NCI-H226 (cell line): Measurements from ENCODE around the gene NUCB1.
"Not testable (repeated sequence)": the region's sequence is repeated elsewhere in the genome, so short reads cannot be mapped to it uniquely, and the experiment has no call there.

Source experiments
- DNase-seq: peaks from one replicate; pipeline ENCODE4 v3.0.0-alpha.2; 2015

Gene NUCB1

DNA sequence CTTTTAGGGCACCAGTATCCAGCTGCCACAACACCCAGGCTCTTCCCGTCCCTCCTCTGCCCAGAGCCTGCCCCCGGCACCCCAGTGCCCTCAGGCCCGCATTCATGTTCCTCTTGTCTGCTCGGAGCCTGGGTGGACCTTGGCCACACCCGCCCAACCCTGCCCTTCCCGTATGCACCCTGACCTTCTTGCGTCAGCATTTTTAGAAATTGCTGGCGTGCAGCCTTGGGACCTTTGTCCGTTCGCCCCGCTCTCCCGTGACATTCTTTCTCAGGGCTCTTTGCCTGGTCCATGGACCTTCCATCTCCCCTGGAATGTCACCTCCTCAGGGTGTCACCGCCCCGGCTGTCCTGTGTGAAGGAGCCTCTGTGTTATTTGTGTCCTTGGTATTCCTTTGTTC, 7.6 kb downstream of the NUCB1 start:
- DNase-seq = no peak

DNA sequence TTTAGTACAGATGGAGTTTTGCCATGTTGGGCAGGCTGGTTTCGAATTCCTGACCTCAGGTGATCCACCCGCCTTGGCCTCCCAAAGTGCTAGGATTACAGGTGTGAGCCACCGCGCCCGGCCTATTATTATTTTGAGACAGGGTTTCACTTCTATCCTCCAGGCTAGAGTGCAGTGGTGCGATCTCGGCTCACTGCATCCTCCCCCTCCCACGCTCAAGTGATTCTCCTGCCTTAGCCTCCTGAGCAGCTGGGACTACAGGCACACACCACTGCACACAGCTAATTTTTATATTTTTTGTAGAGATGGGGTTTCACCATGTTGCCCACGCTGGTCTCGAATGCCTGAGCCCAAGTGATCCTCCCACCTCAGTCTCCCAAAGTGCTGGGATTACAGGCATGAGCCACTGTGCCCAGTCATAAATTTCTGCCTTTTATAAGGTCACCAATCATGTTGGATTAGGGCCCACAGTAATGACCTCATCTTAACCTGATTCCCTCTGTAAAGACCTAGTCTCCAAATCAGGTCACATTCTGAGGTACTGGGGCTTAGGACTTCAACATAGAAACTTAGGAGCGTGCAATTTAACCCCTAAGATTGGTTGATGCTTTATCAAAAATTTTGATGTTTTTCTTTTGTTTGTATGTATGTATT, 9.4 kb downstream of the NUCB1 start:
- DNase-seq = not testable (repeated sequence)

GRCh38 chr19:48910803-48911202, 10.7 kb downstream of the NUCB1 start:
- no peak for DNase-seq

- no peak for DNase-seq
Measured at GRCh38 chr19:48913114-48913889, 13.2 kb downstream of the NUCB1 start.

DNA sequence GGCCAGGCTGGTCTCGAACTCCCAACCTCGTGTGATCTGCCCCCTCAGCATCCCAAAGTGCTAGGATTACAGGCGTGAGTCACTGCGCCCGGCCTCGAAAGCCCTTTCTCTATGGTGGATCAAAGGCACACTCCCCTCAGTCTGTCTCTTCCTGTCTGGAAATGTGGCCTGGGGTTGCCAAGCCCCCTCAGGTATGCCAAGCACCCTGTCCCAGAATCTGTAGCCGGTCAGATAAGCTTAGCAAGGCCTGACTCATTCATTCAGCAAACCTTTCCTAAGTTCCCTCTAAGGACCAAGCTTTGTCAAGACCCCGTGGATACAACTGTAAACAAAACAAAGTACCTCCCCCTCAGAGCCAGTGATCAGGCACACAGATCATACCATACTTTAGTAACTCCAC, 14.1 kb downstream of the NUCB1 start:
- no peak for DNase-seq

DNA sequence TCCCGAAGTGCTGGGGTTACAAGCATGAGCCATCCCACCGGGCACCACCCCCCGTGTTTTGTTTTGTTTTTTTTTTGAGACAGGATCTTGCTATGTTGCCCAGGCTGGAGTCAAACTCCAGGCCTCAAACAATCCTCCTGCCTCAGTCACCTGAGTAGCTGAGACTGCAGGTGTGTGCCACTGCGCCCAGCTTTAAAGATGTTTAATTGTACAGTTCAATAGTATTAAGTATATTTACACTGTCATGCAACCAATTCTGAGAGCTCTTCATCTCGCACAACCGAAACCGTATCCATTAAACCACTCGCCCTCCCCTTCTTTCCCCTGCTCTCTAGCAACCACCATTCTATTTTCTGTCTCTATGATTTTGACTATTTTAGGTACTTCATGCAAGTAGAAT, 15.6 kb downstream of the NUCB1 start:
- no peak for DNase-seq

GRCh38 chr19:48918071-48918470, 18.0 kb downstream of the NUCB1 start:
- DNase-seq = no peak

DNA sequence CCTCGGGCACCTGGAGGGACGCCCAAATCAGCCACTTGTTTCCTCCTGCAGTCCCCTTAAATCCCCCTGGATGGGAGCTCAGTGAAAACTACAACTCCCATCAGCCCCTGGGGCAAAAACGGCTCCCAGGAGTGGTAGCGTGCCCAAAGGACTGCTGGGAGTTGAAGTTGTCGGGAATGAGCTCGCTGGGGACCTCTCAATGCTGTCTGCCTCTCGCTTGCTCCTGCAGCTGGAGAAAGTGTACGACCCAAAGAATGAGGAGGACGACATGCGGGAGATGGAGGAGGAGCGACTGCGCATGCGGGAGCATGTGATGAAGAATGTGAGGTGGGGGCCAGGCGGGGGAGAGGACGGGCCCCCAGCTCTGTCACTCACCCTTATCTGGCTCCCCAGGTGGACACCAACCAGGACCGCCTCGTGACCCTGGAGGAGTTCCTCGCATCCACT, 18.7 kb downstream of the NUCB1 start:
- no peak for DNase-seq

DNA sequence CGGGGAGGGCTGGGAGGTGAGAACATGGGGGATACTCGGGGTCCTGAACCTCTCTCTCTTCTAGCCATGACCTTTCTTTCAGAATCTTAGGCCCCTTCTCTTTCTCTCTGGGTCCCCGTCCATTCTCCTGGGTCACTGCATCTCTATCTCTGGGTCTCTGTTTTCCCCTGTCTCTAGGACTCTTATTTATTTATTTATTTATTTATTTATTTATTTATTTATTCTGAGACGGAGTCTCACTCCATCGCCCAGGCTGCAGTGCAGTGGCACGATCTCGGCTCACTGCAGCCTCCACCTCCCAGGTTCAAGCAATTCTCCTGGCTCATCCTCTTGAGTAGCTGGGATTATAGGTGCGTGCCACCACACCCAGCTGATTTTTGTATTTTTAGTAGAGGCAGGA, 19.2 kb downstream of the NUCB1 start:
- not testable (repeated sequence) for DNase-seq

DNA sequence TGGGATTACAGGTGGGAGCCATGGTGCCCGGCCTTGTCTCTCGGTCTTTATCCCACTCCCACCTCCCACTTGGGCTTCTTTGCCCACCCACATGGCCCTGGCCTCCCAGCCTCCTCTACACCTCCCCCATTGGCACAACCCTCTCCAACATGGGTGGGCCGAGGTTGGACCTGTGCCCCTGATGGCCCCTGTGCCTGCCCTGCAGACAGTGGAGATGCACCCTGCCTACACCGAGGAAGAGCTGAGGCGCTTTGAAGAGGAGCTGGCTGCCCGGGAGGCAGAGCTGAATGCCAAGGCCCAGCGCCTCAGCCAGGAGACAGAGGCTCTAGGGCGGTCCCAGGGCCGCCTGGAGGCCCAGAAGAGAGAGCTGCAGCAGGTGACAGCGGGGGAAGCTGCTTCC, 20.8 kb downstream of the NUCB1 start:
- DNase-seq = no peak

GRCh38 chr19:48921721-48922500, 21.8 kb downstream of the NUCB1 start:
- DNase-seq = no peak

DNA sequence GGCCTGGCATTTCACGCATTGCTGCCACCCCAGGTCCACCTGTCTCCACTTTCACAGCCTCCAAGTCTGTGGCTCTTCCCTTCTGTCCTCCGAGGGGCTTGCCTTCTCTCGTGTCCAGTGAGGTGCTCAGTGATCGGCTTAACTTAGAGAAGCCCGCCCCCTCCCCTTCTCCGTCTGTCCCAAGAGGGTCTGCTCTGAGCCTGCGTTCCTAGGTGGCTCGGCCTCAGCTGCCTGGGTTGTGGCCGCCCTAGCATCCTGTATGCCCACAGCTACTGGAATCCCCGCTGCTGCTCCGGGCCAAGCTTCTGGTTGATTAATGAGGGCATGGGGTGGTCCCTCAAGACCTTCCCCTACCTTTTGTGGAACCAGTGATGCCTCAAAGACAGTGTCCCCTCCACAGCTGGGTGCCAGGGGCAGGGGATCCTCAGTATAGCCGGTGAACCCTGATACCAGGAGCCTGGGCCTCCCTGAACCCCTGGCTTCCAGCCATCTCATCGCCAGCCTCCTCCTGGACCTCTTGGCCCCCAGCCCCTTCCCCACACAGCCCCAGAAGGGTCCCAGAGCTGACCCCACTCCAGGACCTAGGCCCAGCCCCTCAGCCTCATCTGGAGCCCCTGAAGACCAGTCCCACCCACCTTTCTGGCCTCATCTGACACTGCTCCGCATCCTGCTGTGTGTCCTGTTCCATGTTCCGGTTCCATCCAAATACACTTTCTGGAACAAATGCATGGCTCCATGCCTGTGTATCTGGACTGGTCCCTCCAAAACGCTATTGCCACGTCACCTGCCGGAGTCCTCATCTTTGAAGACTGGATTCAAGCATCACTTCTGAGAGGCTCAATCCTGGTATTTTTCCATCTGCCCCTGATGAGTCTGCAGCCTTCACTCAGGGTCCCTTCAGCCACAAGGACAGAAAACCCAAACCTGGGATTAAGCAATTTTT, 22.7 kb downstream of the NUCB1 start:
- DNase-seq = no peak

GRCh38 chr19:48925240-48925843, 25.2 kb downstream of the NUCB1 start:
- DNase-seq = peak; percentile 83

DNA sequence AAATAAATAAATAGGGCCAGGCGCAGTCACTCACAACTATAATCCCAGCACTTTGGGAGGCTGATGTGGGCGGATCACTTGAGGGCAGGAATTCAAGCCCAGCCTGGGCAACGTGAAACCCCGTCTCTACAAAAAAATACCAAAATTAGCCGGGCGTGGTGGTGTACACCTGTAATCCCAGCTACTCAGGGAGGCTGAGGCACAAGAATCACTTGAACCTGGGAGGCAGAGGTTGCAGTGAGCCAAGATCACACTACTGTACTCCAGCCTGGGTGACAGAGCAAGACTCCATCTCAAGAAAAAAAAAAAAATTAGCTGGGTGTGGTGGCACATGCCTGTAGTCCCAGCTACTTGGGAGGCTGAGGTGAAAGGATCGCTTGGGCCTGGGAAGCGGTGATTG, 25.8 kb downstream of the NUCB1 start:
- DNase-seq = not testable (repeated sequence)

DNA sequence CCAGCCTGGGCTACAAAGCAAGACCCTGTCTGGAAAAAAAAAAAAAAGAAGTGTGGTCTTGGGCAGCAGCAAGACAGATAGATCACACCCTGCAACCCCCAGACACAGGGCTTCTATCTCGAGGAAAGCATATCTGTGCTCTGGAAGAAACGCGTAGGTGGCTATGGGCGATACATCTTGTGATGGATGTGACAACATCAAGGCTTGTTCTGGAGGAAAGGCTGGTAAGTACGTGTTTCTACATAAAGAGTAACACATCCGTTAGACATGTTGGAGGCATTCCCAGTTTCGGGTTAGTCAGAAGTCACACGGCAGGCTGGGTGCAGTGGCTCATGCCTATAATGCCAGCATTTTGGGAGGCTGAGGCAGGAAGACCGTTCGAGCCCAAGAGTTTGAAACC, 26.8 kb downstream of the NUCB1 start:
- DNase-seq = peak; percentile 91

DNA sequence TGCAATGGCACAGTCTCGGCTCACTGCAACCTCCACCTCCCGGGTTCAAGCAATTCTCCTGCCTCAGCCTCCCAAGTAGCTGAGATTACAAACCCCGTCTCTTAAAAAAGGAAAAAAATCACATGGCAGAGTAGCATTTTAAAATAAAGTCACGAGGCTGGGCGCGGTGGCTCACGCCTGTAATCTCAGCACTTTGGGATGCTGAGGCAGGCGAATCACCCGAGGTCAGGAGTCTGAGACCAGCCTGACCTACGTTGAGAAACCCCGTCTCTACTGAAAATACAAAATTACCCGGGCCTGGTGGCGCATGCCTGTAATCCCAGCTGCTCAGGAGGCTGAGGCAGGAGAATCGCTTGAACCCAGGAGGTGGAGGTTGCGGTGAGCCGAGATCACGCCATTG, 27.6 kb downstream of the NUCB1 start:
- not testable (repeated sequence) for DNase-seq

- no peak for DNase-seq
Measured at GRCh38 chr19:48928164-48929025, 28.3 kb downstream of the NUCB1 start.

DNA sequence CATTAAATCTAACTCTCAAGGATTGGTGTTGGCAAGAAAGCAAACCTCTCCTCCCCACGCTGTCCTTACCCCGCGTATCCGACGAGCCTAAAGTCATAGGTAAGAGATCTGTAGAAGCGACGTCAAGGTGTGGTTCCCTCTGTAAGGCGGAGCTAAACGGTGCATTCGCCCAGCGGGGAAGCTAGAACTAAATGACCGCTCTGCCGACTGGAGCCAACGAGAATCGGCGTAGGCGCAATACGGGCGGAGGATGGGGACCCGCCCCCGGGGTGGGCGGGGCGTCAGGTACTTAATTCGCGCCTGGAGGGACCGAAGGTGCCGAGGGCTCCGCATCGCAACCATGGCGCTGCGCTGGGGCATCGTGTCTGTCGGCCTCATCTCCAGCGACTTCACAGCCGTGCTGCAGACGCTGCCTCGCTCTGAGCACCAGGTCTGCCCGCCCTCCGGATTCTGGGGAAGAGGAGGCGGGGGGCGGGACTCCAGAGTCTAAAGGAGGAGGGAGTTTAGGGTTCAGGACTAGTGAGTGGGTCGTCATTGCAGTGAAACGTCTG, 33.3 kb downstream of the NUCB1 start, which contains the start of gene DHDH:
Gene DHDH (plus strand): TSS at position 318 of the 551 bp plus-strand sequence. CDS start 23 bp downstream, at position 341.
- DNase-seq = peak; percentile 80

GRCh38 chr19:48934837-48935236, 34.7 kb downstream of the NUCB1 start:
- no peak for DNase-seq

- no peak for DNase-seq
Measured at GRCh38 chr19:48935864-48936263, 35.8 kb downstream of the NUCB1 start.

DNA sequence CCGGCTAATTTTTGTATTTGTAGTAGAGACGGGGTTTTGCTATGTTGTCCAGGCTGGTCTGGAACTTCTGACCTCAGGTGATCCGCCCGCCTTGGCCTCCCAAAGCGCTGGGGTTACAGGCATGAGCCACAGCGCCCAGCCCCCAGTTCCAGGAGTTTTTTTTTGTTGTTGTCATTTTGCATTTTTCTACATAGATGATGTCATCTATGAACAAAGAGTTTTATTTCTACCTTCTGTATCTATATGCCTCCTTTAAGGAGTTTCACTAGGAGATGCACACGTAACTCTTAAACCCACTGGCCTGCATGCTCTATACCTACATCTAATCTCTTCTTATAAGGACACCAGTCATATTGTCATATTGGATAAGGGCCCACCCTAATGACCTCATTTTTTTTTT, 38.1 kb downstream of the NUCB1 start:
- DNase-seq = no peak
